Renal pelvis (tissue), 3 donors: ENCODE measurements around the gene CALM3. TPM values are rescaled to one million over a fixed set of nuclear protein-coding genes. Genes with fewer than 3 reads are reported as not detected.

ENCODE experiments used
- polyA plus RNA-seq, 3 donors: library from polyadenylated mRNA; unstranded; fragments of 120-200 nt; gene quantifications; one replicate each; pipeline ENCODE4 v1.2.1, GENCODE V29; 2013; ENCODE audit not compliant: insufficient read length in 3 of 3

Gene CALM3
- polyA plus RNA-seq, 3 donors, result 397 to 507 (median 417) TPM

Other genes starting within 250 kb of the CALM3 start
- 10 to 100 TPM; 50.7 to 67.3 (median 62.1) TPM for gene CCDC8, start 187.8 kb upstream of the CALM3 start, polyA plus RNA-seq
- under 1 TPM; 0.41 to 0.60 (median 0.46) TPM for gene PNMA8C, start 172.4 kb upstream of the CALM3 start, polyA plus RNA-seq
- 10 to 100 TPM; 45.5 to 62.7 (median 47.2) TPM for gene PNMA8A, start 129.8 kb upstream of the CALM3 start, polyA plus RNA-seq
- gene PNMA8B, start 105.5 kb upstream of the CALM3 start, polyA plus RNA-seq, result 1 to 10 TPM; 3.5 to 5.3 (median 4.7) TPM
- 1 to 10 TPM; 2.5 to 3.1 (median 2.6) TPM for gene PTGIR, start 23.8 kb downstream of the CALM3 start, polyA plus RNA-seq
- gene GNG8, start 34.9 kb downstream of the CALM3 start, polyA plus RNA-seq, result 1 to 10 TPM; 4.4 to 7.3 (median 6.0) TPM
- gene DACT3, start 59.9 kb downstream of the CALM3 start, polyA plus RNA-seq, result 10 to 100 TPM; 21.3 to 28.5 (median 23.0) TPM
- gene PRKD2, start 115.8 kb downstream of the CALM3 start, polyA plus RNA-seq, result 10 to 100 TPM; 41.3 to 49.1 (median 42.7) TPM
- gene FKRP, start 144.7 kb downstream of the CALM3 start, polyA plus RNA-seq, result 10 to 100 TPM; 21.2 to 29.7 (median 26.4) TPM
- gene STRN4, start 145.1 kb downstream of the CALM3 start, polyA plus RNA-seq, result 100 to 1,000 TPM in 1 of 3 donors, 10 to 100 TPM in 2; 92.2 to 105 (median 92.8) TPM
- gene SLC1A5, start 187.3 kb downstream of the CALM3 start, polyA plus RNA-seq, result 10 to 100 TPM; 45.9 to 54.0 (median 50.2) TPM
- 100 to 1,000 TPM in 1 of 3 donors, 10 to 100 TPM in 2; 92.3 to 114 (median 96.9) TPM for gene AP2S1, start 249.5 kb downstream of the CALM3 start, polyA plus RNA-seq